Measurements from ENCODE around the gene NOTCH4.
"Not testable (repeated sequence)": the region's sequence is repeated elsewhere in the genome, so short reads cannot be mapped to it uniquely, and the experiment has no call there.

Gene NOTCH4

DNA sequence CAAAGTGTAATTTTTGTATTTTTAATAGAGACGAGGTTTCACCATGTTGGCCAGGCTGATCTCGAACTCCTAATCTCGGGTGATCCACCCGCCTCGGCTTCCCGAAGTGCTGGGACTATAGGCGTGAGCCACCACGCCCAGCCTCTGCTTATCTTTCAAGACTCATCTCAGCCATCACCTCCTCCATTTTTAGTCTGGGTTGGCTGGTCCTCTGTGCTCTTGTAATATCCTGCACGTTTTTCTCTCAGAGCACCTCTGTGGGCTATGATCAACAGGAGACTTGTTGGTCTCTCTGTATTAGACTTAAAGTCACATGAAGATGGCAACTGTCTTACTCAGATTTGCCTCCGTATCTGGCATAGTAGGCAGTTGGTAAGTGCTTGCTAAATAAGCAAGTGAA lies 7.6 kb downstream of the NOTCH4 start:
- DNase-seq: no peak

DNA sequence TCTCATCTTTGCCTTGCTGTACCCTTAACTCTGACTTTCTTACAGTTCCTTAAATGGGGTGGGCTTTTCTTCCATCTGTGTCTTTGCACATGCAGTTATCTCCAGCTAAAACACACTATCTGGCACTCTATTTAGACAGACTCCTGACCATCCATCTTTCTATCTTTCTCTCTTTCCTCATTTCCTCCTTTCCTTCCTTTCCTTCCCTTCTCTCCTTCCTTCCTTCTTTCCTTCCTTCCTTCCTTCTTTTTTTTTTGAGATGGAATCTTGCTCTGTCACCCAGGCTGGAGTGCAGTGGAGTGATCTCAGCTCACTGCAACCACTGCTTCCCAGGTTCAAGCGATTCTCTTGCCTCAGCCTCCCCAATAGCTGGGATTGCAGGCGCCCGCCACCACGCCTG lies 8.2 kb downstream of the NOTCH4 start:
- DNase-seq: no peak

DNA sequence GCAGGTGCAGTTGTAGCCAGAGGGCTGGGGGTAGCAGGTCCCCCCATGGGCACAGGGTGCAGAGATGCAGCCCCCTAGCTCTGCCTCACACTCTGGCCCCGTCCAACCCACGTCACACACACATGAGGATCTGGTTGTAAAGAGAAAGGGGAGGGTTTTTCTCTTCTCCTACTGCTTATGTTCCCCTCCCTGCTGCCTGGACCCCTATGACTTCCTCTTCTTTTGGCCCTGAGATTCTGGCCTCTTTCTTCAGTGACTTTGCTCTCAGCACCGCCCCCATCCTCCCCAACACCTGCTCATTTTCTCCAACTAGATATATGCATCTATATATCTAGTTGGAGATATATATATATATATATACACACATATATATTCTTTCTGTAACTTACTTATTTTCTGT lies 9.7 kb downstream of the NOTCH4 start:
- DNase-seq: no peak

DNA sequence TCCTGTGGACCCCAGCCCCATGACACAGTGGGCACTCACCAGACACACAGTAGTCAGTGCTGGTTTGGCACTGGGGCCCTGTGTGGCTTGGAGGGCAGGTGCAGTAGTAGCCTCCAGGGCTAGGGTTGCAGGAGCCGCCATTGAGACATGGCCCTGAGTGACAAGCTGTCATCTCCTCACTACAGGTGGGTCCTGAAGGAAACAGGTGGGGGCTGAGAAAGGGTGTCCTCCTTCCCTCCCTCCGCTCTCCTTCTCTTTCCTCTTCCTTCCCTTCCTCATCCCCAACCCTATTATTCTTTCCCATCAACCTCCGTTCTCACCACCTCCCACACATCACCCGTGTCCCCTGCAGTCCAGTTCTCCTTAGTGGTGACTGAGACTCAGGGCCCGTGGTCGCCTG lies 10.2 kb downstream of the NOTCH4 start:
- DNase-seq: no peak

DNA sequence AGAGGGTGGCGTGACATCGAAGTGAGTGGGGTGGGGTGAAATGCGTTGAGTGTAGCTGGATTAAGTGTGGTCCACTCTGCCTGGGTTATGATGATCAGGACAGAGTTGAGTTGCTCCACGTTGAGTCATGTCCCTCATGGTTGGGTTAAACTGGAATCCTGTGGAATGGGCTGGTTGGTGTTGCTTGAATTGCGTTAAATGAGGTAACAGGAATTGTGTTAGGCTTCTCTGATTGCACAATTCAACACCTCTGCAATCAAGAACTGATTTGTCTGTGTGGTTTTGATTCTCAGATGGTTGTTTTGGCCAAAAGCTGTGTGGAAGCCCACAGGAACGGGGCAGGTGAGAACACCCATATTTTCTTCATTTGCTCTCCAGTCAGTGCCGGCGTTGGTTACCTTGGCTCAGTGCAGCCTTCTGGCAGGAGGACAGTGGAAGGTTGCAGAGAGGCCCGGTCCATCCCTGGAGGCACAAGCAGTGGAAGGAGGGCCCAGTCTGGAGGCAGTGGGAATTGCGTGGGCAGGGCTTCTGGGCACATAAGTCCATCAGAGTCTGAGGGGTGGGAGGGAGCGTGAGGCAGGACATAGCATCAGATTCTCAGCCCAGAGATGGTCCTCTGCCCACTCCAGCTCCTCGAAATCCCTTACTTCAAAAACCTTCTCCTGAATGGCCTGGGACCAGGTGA lies 11.6 kb downstream of the NOTCH4 start:
- no peak for DNase-seq

DNA sequence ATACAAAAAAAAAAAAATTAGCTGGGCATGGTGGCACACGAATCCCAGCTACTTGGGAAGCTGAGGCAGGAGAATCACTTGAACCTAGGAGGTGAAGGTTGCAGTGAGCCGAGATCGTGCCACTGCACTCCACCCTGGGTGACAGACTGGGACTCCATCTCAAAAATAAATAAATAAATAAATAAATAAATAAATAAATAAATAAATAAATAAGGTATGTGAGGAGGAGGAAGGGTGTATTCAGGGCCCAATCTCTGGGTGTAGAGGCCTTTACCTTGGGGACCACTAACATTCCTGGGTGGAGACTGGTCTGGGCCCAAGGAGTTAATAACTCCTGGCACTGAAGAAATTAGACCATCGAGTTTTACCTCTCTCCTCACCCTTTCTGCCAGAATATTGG lies 12.4 kb downstream of the NOTCH4 start:
- DNase-seq: not testable (repeated sequence)

DNA sequence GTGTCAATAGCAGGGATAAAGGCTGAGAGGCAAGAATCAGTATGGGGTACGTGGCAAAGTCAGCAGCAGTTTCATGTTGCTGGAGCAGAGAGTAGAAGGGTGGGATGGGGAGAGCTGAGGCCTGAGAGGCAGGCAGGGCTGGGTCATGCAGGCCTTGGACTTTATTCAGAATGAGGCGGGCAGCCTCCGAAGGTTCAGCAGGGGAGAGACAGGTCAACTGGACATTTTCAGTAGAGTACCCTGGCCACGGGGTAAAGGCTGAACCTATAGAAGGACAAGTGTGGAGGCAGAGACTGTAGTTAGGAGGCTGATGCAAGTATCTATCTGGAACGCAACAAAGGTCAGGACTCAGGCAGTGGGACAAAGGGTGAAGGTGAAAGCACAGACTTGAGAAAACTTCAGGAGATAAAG lies 13.7 kb downstream of the NOTCH4 start:
- no peak for DNase-seq

DNA sequence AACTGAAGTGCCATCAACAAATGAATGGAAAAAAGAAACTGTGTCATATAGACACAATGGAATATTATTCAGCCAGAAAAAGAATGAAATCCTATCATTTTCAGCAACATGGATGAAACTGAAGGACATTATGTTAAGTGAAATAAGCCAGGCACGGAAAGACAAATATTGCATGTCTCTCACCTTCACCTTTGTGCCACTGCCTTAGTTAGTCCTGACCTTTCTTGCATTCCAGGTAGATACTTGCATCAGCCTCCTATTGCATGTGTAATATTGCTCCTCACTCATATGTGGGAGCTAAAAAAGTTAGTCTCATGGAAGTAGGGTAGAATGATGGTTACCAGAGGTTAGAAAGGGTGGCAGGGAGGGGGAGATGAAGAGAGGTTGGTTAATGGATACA lies 14.9 kb downstream of the NOTCH4 start:
- no peak for DNase-seq

DNA sequence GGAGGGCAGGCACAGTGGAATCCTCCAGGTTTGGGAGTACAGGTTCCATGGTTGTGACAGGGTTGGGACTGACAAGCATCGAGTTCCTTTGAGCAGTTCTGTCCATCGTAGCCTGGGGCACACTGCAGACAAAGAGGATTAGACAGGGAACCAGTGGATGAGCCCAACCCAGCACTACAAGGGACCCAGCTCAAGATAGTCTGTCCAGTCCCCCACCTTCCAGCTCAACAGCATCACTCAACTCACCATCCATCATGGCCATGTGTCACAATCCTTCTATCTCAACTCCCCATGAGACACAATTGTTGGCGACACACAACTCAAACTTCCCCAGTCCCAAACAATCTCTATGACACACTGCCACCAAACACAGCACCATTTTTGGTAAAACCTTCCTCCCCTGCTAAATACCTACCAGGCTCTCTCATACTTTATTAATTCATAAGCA lies 19.6 kb downstream of the NOTCH4 start:
- no peak for DNase-seq

DNA sequence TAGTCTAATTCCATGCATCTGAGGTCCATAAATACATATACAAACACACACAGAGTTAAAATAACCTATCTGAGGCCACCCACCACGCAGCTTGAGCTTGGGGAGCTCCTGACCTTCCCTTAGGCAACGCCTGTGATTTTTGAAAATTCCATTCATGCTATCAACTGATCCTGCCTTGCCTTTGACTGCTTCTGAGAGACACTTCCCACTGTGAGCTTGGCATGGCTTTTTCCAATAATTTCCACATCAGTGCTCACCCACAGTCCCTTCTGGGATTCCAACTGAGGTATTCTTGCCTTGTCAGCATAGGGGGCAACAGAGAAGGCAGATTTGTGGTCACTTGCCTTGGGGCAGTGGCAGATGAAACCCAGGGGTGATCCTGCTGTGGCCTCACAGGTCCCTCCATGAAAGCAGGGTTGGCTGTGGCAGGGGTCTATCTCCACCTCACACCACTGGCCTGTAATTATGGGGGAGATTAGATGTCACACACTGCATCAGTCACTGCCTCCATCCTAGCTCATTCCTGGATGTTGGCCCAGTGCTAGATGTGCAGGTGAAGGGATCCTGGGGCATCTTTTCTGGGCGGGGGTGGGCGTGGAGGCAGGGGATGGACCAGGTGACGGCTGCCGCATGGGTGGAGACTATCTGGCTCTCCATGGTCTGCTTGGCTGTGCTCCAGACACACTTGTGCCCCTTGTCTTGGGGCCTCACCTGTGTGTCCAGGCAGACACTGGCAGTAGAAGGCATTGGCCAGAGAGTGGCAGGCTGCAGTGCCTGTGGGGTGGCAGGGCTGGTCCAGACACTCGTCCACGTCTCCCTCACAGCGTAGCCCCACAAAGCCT lies 20.2 kb downstream of the NOTCH4 start:
- no peak for DNase-seq

DNA sequence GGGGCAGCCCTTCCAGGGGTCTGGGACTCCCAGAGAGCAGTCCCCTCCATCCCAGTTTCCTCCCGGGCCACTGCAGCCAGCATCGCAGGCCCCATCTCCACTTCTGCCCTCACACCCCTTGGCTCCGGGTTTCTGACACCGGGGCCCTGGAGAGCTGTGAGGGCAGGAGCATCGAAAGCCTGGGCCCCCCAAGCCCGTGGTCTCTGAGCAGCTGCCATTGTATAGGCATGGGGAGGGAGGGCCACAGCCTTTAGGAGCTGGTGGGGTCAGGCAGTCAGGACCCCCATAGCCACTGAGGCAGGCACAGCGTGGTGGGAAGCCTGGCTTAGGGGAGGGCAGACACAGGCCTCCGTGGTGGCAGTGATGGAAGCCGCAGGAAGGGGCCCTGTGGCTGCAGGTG lies 21.7 kb downstream of the NOTCH4 start:
- DNase-seq: no peak

DNA sequence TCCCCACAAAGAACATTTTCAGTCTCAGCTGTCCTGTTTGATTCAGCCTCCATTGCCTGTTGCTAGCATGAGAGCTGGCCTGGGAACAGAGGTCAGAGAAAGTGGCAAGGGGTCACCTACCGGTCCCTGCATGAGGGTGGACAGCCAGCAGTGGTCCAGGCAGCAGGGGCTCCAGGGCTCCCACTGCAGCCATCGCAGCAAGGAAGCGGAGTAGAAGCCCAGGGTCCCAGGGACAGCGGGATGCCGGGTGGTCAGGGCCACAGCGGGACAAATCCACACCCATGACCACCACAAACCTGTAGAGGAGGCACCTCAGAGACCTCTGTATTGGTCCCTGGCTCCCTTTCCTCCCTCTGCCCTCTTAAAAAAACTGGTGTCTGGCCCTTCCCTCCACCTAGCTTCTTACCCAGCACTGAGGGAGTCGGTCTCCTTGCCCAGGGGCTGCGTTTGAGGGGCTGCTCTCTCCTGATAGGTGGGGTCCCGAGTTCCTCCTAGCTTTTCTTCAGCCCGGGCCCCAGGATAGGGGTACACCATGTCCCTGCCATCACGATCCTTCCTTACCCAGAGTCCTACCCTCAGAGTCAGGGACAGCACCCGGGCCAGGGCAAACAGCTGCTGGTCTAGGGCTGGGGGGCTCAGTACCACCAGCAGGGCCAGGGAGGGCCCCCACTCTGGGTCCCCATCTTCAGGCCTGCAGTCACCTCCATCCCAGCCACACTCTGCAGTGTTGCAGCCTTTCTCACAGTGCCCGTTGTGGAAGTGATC lies 23.0 kb downstream of the NOTCH4 start:
- DNase-seq: no peak

DNA sequence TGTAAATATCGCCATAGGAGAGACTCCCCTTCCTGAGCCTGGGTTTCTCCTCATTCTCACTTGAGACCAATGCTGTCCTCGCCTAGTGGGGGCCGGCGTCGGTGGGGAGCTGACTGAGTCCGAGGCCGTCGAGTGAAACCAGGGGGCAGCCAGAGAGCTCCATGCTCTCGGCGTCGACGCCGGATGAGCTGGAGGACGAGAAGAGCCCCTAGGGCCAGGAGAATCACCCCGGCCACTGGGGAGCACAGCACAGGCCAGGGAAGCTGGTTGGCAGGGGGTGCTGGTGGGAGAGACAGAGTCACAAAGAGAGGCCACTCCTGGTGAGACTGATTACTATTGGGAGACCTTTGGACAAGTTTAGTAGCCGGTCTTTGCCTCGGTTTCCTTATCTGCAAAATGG lies 25.0 kb downstream of the NOTCH4 start:
- DNase-seq: no peak

DNA sequence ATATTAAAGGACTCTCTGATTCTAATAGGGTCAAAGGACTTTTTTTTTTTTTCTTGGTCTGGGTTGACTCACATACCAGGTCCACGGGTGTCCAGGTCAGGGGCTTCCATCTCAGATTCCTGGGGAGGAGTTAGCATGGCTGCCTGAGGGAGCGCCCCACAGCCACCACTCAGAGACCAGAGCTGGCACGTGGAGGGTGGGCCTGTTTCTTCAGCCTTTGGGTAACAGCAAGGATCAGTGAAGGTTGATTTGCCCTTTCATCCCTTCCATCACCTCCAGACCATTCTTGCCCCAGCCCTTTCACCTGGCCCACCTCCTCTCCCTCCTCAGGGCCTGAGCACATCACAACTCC lies 25.5 kb downstream of the NOTCH4 start:
- DNase-seq: no peak

DNA sequence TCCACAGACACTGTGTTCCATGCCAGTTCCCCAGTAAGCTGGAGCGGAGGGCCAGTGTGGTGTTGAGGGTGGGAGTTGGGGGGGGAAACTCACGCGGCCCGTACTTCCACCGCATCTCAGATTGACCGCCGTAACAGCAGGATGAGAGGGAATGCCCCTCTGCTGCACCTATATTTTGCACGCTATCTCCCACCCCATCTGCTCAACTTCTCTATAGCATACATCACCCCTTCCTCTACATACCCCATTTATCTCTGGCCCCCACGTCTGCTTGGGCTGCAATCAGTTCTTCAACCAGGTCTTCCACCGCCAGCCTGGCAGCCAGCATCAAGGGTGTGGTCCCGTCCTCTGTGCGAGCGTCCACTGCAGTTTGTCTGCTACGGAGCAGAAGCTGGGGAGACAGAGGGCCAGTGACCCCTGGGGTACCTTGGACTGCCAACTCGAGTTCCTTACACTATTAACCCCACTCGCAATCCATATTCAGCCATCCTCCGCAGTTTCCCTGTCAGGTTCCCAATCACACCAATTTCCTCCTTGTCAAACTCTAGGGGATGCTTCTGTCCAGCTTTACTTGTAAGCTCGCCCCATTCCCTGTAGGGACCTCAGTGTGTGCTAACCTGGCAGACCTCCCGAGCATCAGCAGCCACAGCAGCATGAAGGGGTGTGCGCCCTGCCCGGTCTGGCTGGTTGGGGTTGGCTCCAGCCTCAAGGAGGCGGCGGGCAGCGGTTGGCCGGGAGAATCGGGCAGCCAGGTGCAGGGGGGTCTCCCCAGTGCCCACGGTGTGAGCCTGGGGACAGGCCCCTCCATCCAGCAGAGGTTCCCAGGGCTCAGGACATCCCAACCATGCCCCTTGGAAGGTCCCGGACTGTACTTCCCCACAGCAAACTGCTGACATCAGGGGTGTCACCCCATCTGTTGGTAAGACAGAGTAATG lies 26.9 kb downstream of the NOTCH4 start:
- no peak for DNase-seq

DNA sequence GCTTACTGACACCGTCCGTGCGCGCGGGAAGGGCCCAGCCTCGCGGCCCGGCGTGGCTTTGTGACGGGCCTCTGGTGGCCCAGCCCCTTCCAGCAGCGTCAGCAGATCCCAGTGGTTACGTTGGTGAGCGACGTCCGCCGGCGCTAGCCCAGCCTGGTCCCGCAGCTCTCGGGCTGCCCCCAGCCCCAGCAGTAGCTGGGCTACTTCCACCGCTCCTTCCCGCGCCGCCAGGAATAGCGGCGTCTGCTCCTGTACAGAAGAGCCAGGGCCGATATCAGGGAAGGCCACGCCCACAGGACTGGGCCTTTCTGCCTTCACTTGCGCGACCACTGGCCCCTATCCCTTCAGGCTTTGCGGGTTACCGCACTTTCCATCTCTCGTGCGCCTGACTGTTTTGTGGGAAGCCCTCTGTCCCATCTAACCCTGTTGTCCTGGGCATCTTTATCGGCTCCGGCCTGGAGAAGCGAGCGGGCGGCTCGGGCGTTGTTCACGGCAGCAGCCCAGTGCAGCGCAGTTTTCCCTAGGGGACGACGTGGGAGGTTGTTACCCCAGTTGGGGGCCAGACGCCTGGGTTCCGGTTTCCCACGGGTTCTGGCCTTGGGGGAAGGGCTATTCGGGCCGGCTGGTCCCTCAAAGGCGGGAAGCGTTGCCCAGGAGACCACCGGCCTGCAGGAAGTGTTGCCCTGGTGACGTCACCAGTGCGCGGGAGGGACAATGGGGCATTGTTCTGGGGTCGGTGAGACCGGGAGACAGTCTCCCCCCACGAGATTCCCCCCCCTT lies 27.8 kb downstream of the NOTCH4 start:
- DNase-seq: peak; percentile 59

DNA sequence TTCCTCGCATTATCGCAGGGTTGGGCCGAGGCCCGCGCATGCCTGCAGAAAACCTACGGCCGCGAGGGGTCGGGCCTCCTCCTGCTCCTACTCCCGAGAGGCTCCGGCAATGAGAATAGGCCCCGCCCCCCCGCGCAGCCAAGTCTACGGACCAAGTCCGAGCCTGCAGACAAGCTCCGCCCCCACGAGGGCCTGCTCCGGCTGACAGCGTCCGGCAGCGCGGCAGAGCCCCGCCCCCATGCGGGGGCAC lies 28.3 kb downstream of the NOTCH4 start:
- DNase-seq: peak; percentile 100

DNA sequence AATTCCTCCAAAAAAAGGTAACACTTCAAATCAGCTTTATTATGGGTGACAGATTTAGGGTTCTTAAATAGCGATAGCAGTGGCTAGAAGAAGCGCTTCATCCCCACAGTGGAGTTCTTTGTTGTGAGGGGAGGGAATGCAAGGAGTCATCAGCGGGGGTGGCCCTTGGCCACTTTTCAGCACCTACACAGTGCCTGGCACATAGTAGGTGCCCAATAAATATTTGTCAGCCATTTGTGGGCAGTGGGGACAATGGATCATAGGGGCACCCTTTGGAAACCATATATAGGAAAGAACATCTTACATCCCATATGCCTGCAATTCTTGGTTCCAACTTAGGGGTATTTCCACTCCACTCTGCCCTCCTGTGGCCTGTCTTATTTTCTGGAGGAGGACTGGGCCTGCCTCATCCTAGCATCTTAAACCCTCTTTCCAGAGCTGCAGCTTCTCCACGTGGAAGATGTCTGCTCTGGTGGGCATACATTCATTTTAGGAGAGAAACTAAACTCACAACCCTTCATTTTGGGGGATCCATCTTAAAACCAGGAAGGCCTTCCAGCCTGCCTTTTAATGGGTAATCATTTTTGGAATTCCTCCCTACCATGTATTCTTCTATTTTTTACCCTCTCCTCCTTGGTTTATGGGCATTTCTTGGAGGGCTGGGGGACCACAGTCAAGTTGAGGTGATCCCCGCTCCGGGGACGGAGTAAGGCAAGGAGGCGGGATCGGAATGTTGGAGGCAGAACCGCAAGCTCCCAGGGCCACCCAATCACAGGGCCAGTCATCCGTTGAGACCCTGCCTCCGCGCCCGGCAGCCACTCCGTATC lies 28.8 kb downstream of the NOTCH4 start:
- DNase-seq: peak; percentile 36

DNA sequence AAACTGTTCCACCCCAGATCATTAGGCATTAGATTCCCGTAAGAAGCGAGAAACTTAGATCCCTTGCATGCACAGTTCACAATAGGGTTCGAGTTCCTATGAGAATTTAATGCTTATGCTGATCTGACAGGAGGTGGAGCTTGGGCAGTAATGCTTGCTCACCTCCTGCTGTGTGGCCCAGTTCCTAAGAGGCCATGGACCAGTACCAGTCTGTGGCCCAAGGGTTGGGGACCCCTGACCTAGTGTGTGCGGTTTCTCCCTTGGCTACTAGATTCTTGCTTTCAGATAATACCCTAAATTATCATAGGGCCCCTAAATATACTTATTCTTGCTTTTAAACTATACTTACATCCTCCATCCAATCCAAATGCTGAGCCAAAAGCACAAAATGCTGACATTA lies 29.5 kb downstream of the NOTCH4 start:
- DNase-seq: no peak

DNA sequence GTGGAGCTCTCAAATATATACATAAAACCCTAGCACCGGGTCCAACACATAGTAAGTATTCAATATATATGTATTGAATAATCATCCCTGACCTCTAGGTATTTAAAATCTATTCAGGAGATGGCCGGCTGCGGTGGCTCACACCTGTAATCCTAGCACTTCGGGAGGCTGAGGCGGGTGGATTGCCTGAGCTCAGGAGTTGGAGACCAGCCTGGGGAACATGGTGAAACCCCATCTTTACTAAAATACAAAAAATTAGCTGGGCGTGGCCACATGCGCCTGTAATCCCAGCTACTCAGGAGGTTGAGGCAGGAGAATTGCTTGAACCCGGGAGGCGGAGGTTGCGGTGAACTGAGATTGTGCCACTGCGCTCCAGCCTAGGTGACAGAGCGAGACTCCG lies 30.8 kb downstream of the NOTCH4 start:
- DNase-seq: not testable (repeated sequence)

DNA sequence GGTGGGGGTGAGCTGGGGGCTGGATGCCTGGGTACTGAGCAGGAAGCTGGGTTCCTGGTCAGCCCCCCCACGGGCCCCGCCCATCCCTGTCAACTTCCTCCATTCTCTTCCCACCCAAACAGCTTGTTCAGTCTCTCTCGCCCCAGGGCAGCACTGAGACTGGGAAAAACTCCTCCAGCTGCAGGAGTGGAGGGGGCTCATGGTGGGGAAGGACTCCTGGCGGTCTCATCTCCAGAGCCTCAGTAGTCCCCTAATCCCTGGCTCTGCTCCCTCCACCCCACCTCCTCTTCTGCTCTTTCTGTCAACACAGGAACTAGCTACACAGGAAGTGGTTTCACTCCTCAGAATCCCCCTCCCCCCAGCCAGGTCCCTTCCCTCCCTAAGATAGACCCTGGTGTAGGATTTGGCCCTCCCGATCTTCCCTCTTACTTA lies 31.2 kb downstream of the NOTCH4 start, which contains the start of gene GPSM3:
Gene GPSM3, minus strand, starts transcription at position 36 of the 432 bp plus-strand sequence. CDS start 130 bp downstream, outside the sequence.
- peak; percentile 47 for DNase-seq
